ENCODE measurements around the gene ARID3C. TPM values are rescaled to one million over a fixed set of nuclear protein-coding genes. Genes with fewer than 3 reads are reported as not detected.

ARID3C gene
- total and polyA plus RNA-seq, 9 donors = 0.07 to 0.15 (median 0.12) TPM; not detected in 4

GRCh38 chr9:34611811-34612787 lies 16.8 kb downstream of the ARID3C start, which contains the start of gene RPP25L:
RPP25L (minus strand) TSS chr9:34612097; CDS start chr9:34611296, 801 bp downstream.
- Histone ChIP-seq H3K27ac (ENCODE audit: low read length) (peak within 1 kb of the TSS; percentile 84), H3K36me3 (ENCODE audit: control insufficient read depth, insufficient read depth, low read length) (peaks cover 29% of the 10 kb centered on the region), H3K4me1 (ENCODE audit: control insufficient read depth, insufficient read depth, low read length) (peaks cover 23% of the 10 kb centered on the region), H3K27me3 (ENCODE audit: control insufficient read depth, insufficient read depth, low read length) (no peaks in the 10 kb centered on the region), H3K4me3 (ENCODE audit: low read length) (peak within 1 kb of the TSS; percentile 79), H3K9me3 (replicated peaks; ENCODE audit: control insufficient read depth, low read depth, low read length) (no peaks in the 10 kb centered on the region)
- under 1% methylated on average over 74 of the region's 77 CpGs for WGBS (ENCODE audit: insufficient coverage)
- peak; percentile 96 for DNase-seq

GRCh38 chr9:34611251-34611810 lies 17.5 kb downstream of the ARID3C start:
- no peaks in the 10 kb centered on the region for H3K9me3 ChIP-seq (replicated peaks; ENCODE audit: control insufficient read depth, low read depth, low read length)
- H3K36me3 ChIP-seq (ENCODE audit: control insufficient read depth, insufficient read depth, low read length) = peaks cover 21% of the 10 kb centered on the region
- peaks cover 23% of the 10 kb centered on the region for H3K4me1 ChIP-seq (ENCODE audit: control insufficient read depth, insufficient read depth, low read length)
- 37% methylated on average over 10 of the region's 10 CpGs for WGBS (ENCODE audit: insufficient coverage)
- peak overlapping the region; percentile 80 for H3K27ac ChIP-seq (ENCODE audit: low read length)
- peak; percentile 50 for DNase-seq
- H3K27me3 ChIP-seq (ENCODE audit: control insufficient read depth, insufficient read depth, low read length) = no peaks in the 10 kb centered on the region
- H3K4me3 ChIP-seq (ENCODE audit: low read length) = peak overlapping the region; percentile 79

- WGBS (ENCODE audit: insufficient coverage) = 90% methylated on average over 19 of the region's 20 CpGs
- Histone ChIP-seq H3K4me1 (ENCODE audit: control insufficient read depth, insufficient read depth, low read length) (peaks cover 23% of the 10 kb centered on the region), H3K4me3 (ENCODE audit: low read length) (no peak overlapping the region), H3K27me3 (ENCODE audit: control insufficient read depth, insufficient read depth, low read length) (peaks cover 1% of the 10 kb centered on the region), H3K36me3 (ENCODE audit: control insufficient read depth, insufficient read depth, low read length) (peaks cover 15% of the 10 kb centered on the region), H3K27ac (ENCODE audit: low read length) (no peak overlapping the region), H3K9me3 (replicated peaks; ENCODE audit: control insufficient read depth, low read depth, low read length) (no peaks in the 10 kb centered on the region)
- DNase-seq = no peak
These were observed 18.2 kb downstream of the ARID3C start for GRCh38 chr9:34610434-34611206.

- Histone ChIP-seq H3K27ac (ENCODE audit: low read length) (no peak overlapping the region), H3K27me3 (ENCODE audit: control insufficient read depth, insufficient read depth, low read length) (peaks cover 3% of the 10 kb centered on the region), H3K4me1 (ENCODE audit: control insufficient read depth, insufficient read depth, low read length) (peaks cover 20% of the 10 kb centered on the region), H3K36me3 (ENCODE audit: control insufficient read depth, insufficient read depth, low read length) (no peaks in the 10 kb centered on the region), H3K4me3 (ENCODE audit: low read length) (no peak overlapping the region), H3K9me3 (replicated peaks; ENCODE audit: control insufficient read depth, low read depth, low read length) (no peaks in the 10 kb centered on the region)
- DNase-seq = no peak
- 37% methylated on average over 2 of the region's 2 CpGs for WGBS (ENCODE audit: insufficient coverage)
These were observed 21.5 kb downstream of the ARID3C start for GRCh38 chr9:34607331-34607730.

- 72% methylated on average over 2 of the region's 3 CpGs for WGBS (ENCODE audit: insufficient coverage)
- no peak overlapping the region for H3K4me3 ChIP-seq (ENCODE audit: low read length)
- H3K4me1 ChIP-seq (ENCODE audit: control insufficient read depth, insufficient read depth, low read length) = peaks cover 17% of the 10 kb centered on the region
- no peaks in the 10 kb centered on the region for H3K36me3 ChIP-seq (ENCODE audit: control insufficient read depth, insufficient read depth, low read length)
- no peaks in the 10 kb centered on the region for H3K9me3 ChIP-seq (replicated peaks; ENCODE audit: control insufficient read depth, low read depth, low read length)
- no peak for DNase-seq
- H3K27me3 ChIP-seq (ENCODE audit: control insufficient read depth, insufficient read depth, low read length) = peaks cover 3% of the 10 kb centered on the region
- no peak overlapping the region for H3K27ac ChIP-seq (ENCODE audit: low read length)
These were observed 22.0 kb downstream of the ARID3C start for GRCh38 chr9:34606905-34607304.

GRCh38 chr9:34606190-34606589 lies 22.7 kb downstream of the ARID3C start:
- Histone ChIP-seq H3K4me1 (ENCODE audit: control insufficient read depth, insufficient read depth, low read length) (peaks cover 12% of the 10 kb centered on the region), H3K27ac (ENCODE audit: low read length) (no peak overlapping the region), H3K9me3 (replicated peaks; ENCODE audit: control insufficient read depth, low read depth, low read length) (no peaks in the 10 kb centered on the region), H3K4me3 (ENCODE audit: low read length) (no peak overlapping the region), H3K36me3 (ENCODE audit: control insufficient read depth, insufficient read depth, low read length) (no peaks in the 10 kb centered on the region), H3K27me3 (ENCODE audit: control insufficient read depth, insufficient read depth, low read length) (peaks cover 3% of the 10 kb centered on the region)
- no peak for DNase-seq

GRCh38 chr9:34603610-34604231 lies 25.1 kb downstream of the ARID3C start:
- DNase-seq = peak; percentile 89
- Histone ChIP-seq H3K9me3 (replicated peaks; ENCODE audit: control insufficient read depth, low read depth, low read length) (no peaks in the 10 kb centered on the region), H3K36me3 (ENCODE audit: control insufficient read depth, insufficient read depth, low read length) (no peaks in the 10 kb centered on the region), H3K27me3 (ENCODE audit: control insufficient read depth, insufficient read depth, low read length) (peaks cover 8% of the 10 kb centered on the region), H3K27ac (ENCODE audit: low read length) (no peak overlapping the region), H3K4me3 (ENCODE audit: low read length) (no peak overlapping the region), H3K4me1 (ENCODE audit: control insufficient read depth, insufficient read depth, low read length) (peaks cover 4% of the 10 kb centered on the region)
- 55% methylated on average over 1 of the region's 4 CpGs for WGBS (ENCODE audit: insufficient coverage)

GRCh38 chr9:34601937-34602573 lies 26.8 kb downstream of the ARID3C start:
- no peak for DNase-seq
- Histone ChIP-seq H3K27me3 (ENCODE audit: control insufficient read depth, insufficient read depth, low read length) (peaks cover 8% of the 10 kb centered on the region), H3K36me3 (ENCODE audit: control insufficient read depth, insufficient read depth, low read length) (no peaks in the 10 kb centered on the region), H3K9me3 (replicated peaks; ENCODE audit: control insufficient read depth, low read depth, low read length) (no peaks in the 10 kb centered on the region), H3K4me1 (ENCODE audit: control insufficient read depth, insufficient read depth, low read length) (peaks cover 4% of the 10 kb centered on the region), H3K27ac (ENCODE audit: low read length) (no peak overlapping the region), H3K4me3 (ENCODE audit: low read length) (no peak overlapping the region)
- 90% methylated on average over 2 of the region's 6 CpGs for WGBS (ENCODE audit: insufficient coverage)

GRCh38 chr9:34600908-34601307 lies 28.0 kb downstream of the ARID3C start:
- peaks cover 8% of the 10 kb centered on the region for H3K27me3 ChIP-seq (ENCODE audit: control insufficient read depth, insufficient read depth, low read length)

More at GRCh38 chr9:34600908-34601307, 28.0 kb downstream of the ARID3C start:
- 50% methylated on average over 1 of the region's 1 CpG for WGBS (ENCODE audit: insufficient coverage)
- no peak overlapping the region for H3K4me3 ChIP-seq (ENCODE audit: low read length)
- no peaks in the 10 kb centered on the region for H3K36me3 ChIP-seq (ENCODE audit: control insufficient read depth, insufficient read depth, low read length)
- no peaks in the 10 kb centered on the region for H3K9me3 ChIP-seq (replicated peaks; ENCODE audit: control insufficient read depth, low read depth, low read length)
- peaks cover 4% of the 10 kb centered on the region for H3K4me1 ChIP-seq (ENCODE audit: control insufficient read depth, insufficient read depth, low read length)
- DNase-seq = no peak
- no peak overlapping the region for H3K27ac ChIP-seq (ENCODE audit: low read length)
